MM.1S (cell line): ENCODE results near the gene VRK3.

ENCODE experiments used
- EZH2phosphoT487 ChIP-seq: fragments of 300-600 bp; sonication (generic); IDR thresholded peaks from 2 replicates; pipeline ENCODE4 v1.6.1; 2018; ENCODE audit warnings: antibody characterized with exemption, low read length
- TF ChIP-seq, protein P1 (sequence below): fragments of 300-600 bp; sonication (generic); IDR thresholded peaks from 2 replicates; pipeline ENCODE4 v1.5.1; 2016; ENCODE audit warnings: antibody characterized with exemption, low read length, mixed read lengths

DNA sequence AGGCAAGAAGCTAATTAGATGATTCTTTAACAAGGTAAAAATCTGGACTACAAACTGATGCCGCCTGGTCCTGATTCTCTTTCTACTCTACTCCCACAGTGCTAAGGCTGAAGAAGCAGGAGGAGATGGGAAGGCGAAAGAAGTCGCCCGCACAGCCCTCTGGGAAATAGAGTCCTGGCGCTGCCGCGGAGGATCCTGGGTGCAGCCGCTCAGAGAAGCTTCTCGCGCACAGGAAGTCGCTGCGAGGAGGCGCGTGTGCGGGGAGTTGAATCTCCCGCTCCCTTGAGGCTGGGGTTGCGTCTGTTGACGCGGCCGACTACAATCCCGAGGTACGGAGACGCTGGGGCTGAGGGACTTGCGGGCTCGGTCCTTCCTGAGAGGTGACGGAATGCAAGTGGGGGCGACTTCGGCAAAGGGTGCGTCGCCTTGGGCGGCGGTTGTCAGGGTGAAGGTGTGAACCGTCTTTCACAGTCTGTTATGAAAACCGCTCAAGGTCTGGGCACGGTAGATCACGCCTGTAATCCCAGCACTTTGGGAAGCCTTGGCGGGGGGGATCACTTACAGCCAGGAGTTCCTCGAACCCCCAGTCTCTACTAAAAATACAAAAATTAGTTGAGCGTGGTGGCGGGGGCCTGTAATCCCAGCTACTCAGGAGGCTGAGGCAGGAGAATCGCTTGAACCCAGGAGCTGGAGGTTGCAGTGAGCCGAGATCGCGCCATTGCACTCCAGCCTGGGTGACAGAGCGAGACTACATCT, 800 bp upstream of the VRK3 start, which contains the start of gene ZNF473:
- TF ChIP-seq EZH2phosphoT487 = no peak
- TF ChIP-seq, protein P1, sequence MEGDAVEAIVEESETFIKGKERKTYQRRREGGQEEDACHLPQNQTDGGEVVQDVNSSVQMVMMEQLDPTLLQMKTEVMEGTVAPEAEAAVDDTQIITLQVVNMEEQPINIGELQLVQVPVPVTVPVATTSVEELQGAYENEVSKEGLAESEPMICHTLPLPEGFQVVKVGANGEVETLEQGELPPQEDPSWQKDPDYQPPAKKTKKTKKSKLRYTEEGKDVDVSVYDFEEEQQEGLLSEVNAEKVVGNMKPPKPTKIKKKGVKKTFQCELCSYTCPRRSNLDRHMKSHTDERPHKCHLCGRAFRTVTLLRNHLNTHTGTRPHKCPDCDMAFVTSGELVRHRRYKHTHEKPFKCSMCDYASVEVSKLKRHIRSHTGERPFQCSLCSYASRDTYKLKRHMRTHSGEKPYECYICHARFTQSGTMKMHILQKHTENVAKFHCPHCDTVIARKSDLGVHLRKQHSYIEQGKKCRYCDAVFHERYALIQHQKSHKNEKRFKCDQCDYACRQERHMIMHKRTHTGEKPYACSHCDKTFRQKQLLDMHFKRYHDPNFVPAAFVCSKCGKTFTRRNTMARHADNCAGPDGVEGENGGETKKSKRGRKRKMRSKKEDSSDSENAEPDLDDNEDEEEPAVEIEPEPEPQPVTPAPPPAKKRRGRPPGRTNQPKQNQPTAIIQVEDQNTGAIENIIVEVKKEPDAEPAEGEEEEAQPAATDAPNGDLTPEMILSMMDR = no peak
